ENCODE data around the gene FSTL4.
A peak's percentile ranks its signal among the peaks of the same experiment; 100 is the strongest.
"Not testable (repeated sequence)": the region's sequence is repeated elsewhere in the genome, so short reads cannot be mapped to it uniquely, and the experiment has no call there.

FSTL4 gene

GRCh38 chr5:133546500-133546899 is 65.8 kb downstream of the FSTL4 start:
- DNase-seq, result no peak

GRCh38 chr5:133544346-133544745 is 68.0 kb downstream of the FSTL4 start:
- DNase-seq, result no peak

- no peak for DNase-seq
Observed at GRCh38 chr5:133539818-133540217, 72.5 kb downstream of the FSTL4 start.

GRCh38 chr5:133538718-133539117 is 73.6 kb downstream of the FSTL4 start:
- DNase-seq, result no peak

- DNase-seq, result not testable (repeated sequence)
Observed at GRCh38 chr5:133535241-133535929, 77.0 kb downstream of the FSTL4 start.

- DNase-seq, result no peak
Observed at GRCh38 chr5:133534566-133534965, 77.8 kb downstream of the FSTL4 start.

GRCh38 chr5:133533541-133533940 is 78.8 kb downstream of the FSTL4 start:
- no peak for DNase-seq

- DNase-seq, result no peak
Observed at GRCh38 chr5:133531594-133531993, 80.7 kb downstream of the FSTL4 start.

GRCh38 chr5:133531178-133531577 is 81.2 kb downstream of the FSTL4 start:
- DNase-seq, result no peak

- no peak for DNase-seq
Observed at GRCh38 chr5:133530270-133530669, 82.1 kb downstream of the FSTL4 start.

- DNase-seq, result no peak
Observed at GRCh38 chr5:133528841-133529240, 83.5 kb downstream of the FSTL4 start.

GRCh38 chr5:133527311-133527710 is 85.0 kb downstream of the FSTL4 start:
- no peak for DNase-seq

GRCh38 chr5:133526368-133526767 is 86.0 kb downstream of the FSTL4 start:
- no peak for DNase-seq

- no peak for DNase-seq
Observed at GRCh38 chr5:133525126-133525525, 87.2 kb downstream of the FSTL4 start.

- peak; percentile 18 for DNase-seq
Observed at GRCh38 chr5:133524666-133525065, 87.7 kb downstream of the FSTL4 start.

- no peak for DNase-seq
Observed at GRCh38 chr5:133523961-133524586, 88.3 kb downstream of the FSTL4 start.

GRCh38 chr5:133523013-133523658 is 89.2 kb downstream of the FSTL4 start:
- no peak for DNase-seq

GRCh38 chr5:133521801-133522200 is 90.5 kb downstream of the FSTL4 start:
- DNase-seq, result no peak

- no peak for DNase-seq
Observed at GRCh38 chr5:133520991-133521706, 91.2 kb downstream of the FSTL4 start.

- no peak for DNase-seq
Observed at GRCh38 chr5:133520062-133520461, 92.3 kb downstream of the FSTL4 start.

- no peak for DNase-seq
Observed at GRCh38 chr5:133519191-133519590, 93.2 kb downstream of the FSTL4 start.

- DNase-seq, result peak; percentile 25
Observed at GRCh38 chr5:133514456-133514855, 97.9 kb downstream of the FSTL4 start.

- DNase-seq, result no peak
Observed at GRCh38 chr5:133512896-133513295, 99.4 kb downstream of the FSTL4 start.

All from NCI-H345 (cell line).